Peyer's patch (tissue), 4 donors: ENCODE results near the gene XRRA1. TPM values are rescaled to one million over a fixed set of nuclear protein-coding genes. Genes with fewer than 3 reads are reported as not detected.

Experiments used
- DNase-seq, 3 donors: peaks; one replicate each; pipeline ENCODE4 v3.0.0-alpha.2; 2017 to 2019
- H3K27ac ChIP-seq, 4 donors: fragments of 200-600 bp; sonication (generic); one replicate each; pipeline ENCODE4 v1.5.1; 2016 to 2019
- H3K27me3 ChIP-seq, 2 donors: fragments of 200-600 bp; sonication (generic); one replicate each; pipeline ENCODE4 v1.5.1; 2019
- H3K36me3 ChIP-seq, 3 donors: fragments of 200-600 bp; sonication (generic); one replicate each; pipeline ENCODE4 v1.5.1; 2016 to 2019
- H3K4me1 ChIP-seq, 4 donors: fragments of 200-600 bp; sonication (generic); one replicate each; pipeline ENCODE4 v1.5.1; 2016 to 2019
- H3K4me3 ChIP-seq, 4 donors: fragments of 200-600 bp; sonication (generic); 1 replicate in 3 of 4; 2 replicates in 1 of 4; pipeline ENCODE4 v1.5.1; 2016 to 2019; ENCODE audit warnings: mild to moderate bottlenecking in 1 of 4
- H3K9me3 ChIP-seq, 4 donors: fragments of 200-600 bp; sonication (generic); one replicate each; pipeline ENCODE4 v1.5.1; 2016 to 2019; ENCODE audit warnings: mild to moderate bottlenecking in 1 of 4
- POLR2A ChIP-seq, 2 donors: fragments of 450-650 bp; IDR thresholded peaks; one replicate each; pipeline ENCODE4 v1.5.1; 2017; ENCODE audit warnings: antibody characterized with exemption in 2 of 2, mild to moderate bottlenecking in 2 of 2, moderate library complexity in 2 of 2
- total RNA-seq, 4 donors: library from RNA; depleted of rRNA; stranded (reverse); fragments of >200 nt; gene quantifications; one replicate each; pipeline ENCODE4 v1.1.0, GENCODE V29; 2016
- TF ChIP-seq, protein P1 (sequence below), 6 experiments: fragments of 450-650 bp in 4 of 6; fragments of 200-600 bp in 2 of 6; sonication (generic) in 1 of 6; IDR thresholded peaks; one replicate each; pipeline ENCODE4 v1.5.1; 2017 to 2019; ENCODE audit warnings: antibody characterized with exemption in 6 of 6, mild to moderate bottlenecking in 3 of 6, moderate library complexity in 1 of 6

The XRRA1 gene
- total RNA-seq, 4 donors from 2014 or later: 12.8 to 45.9 (median 26.1) TPM

DNA sequence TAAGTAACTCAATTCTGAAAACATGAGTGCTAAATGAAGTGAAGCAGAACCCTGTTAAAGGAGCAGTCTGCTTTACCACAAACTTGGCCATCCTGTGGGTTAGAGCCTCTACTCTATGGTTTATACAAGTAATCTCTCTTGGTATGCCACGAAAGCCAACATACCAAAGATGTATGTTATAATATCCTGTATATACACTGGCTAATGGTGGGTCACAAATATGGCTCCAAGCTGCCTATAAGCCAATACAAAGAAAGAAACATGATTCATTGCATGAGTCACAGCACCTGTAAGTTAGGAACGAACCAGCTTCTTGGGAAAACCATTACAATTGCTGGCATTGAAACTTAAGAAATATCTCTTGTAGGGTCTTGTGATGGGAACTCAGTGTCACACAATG is 16.1 kb downstream of the XRRA1 start:
- H3K9me3 ChIP-seq: no peaks in the 10 kb centered on the region
- peaks cover 0 to 60% (median 0%) of the 10 kb centered on the region in 3 donors for H3K36me3 ChIP-seq
- no peak overlapping the region for H3K4me3 ChIP-seq
- H3K4me1 ChIP-seq: no peaks in the 10 kb centered on the region
- DNase-seq: no peak
- H3K27me3 ChIP-seq: no peaks in the 10 kb centered on the region
- TF ChIP-seq POLR2A (IDR thresholded peaks at IDR 0.05): no peak
- TF ChIP-seq, protein P1, sequence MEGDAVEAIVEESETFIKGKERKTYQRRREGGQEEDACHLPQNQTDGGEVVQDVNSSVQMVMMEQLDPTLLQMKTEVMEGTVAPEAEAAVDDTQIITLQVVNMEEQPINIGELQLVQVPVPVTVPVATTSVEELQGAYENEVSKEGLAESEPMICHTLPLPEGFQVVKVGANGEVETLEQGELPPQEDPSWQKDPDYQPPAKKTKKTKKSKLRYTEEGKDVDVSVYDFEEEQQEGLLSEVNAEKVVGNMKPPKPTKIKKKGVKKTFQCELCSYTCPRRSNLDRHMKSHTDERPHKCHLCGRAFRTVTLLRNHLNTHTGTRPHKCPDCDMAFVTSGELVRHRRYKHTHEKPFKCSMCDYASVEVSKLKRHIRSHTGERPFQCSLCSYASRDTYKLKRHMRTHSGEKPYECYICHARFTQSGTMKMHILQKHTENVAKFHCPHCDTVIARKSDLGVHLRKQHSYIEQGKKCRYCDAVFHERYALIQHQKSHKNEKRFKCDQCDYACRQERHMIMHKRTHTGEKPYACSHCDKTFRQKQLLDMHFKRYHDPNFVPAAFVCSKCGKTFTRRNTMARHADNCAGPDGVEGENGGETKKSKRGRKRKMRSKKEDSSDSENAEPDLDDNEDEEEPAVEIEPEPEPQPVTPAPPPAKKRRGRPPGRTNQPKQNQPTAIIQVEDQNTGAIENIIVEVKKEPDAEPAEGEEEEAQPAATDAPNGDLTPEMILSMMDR (IDR thresholded peaks at IDR 0.05): no peak
- no peak overlapping the region for H3K27ac ChIP-seq

GRCh38 chr11:74932169-74932568 is 16.7 kb downstream of the XRRA1 start:
- Histone ChIP-seq H3K27ac (no peak overlapping the region), H3K4me3 (no peak overlapping the region), H3K9me3 (no peaks in the 10 kb centered on the region), H3K4me1 (no peaks in the 10 kb centered on the region), H3K27me3 (no peaks in the 10 kb centered on the region), H3K36me3 (peaks cover 0 to 64% (median 0%) of the 10 kb centered on the region in 3 donors)
- TF ChIP-seq POLR2A (IDR thresholded peaks at IDR 0.05): no peak
- TF ChIP-seq, protein P1 (IDR thresholded peaks at IDR 0.05): no peak
- DNase-seq: no peak

- peak in 2 of 3 donors; percentile 81 to 91 for DNase-seq
- Histone ChIP-seq H3K4me1 (no peaks in the 10 kb centered on the region), H3K27ac (no peak overlapping the region), H3K4me3 (no peak overlapping the region), H3K36me3 (peaks cover 0 to 48% (median 0%) of the 10 kb centered on the region in 3 donors), H3K27me3 (no peaks in the 10 kb centered on the region), H3K9me3 (no peaks in the 10 kb centered on the region)
- TF ChIP-seq, protein P1 (IDR thresholded peaks at IDR 0.05): peak; percentile 62 to 88 (median 86)
- no peak for TF ChIP-seq POLR2A (IDR thresholded peaks at IDR 0.05)
Observed at GRCh38 chr11:74929431-74930363, 19.2 kb downstream of the XRRA1 start.

DNA sequence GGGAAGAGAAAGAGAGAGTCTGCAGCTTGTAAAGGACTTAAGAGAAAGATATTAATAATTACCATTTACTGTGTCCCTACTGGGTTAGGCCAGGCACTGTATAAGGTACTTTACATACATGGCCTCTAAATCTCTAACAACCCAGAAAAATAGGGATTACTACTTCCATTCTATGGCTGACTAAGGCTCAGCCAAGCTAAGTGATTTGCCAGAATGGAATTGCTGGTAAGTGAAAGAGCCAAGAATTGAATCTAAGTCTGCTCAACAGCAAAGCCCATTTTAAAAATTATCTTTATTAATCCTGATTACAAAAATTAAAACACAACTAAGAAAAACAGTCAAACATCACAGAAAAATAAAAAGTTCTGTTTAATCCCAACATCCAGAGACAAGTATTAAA is 21.4 kb downstream of the XRRA1 start:
- no peaks in the 10 kb centered on the region for H3K9me3 ChIP-seq
- H3K27ac ChIP-seq: no peak overlapping the region
- no peaks in the 10 kb centered on the region for H3K27me3 ChIP-seq
- H3K36me3 ChIP-seq: peaks cover 0 to 28% (median 0%) of the 10 kb centered on the region in 3 donors
- no peak overlapping the region for H3K4me3 ChIP-seq
- TF ChIP-seq POLR2A (IDR thresholded peaks at IDR 0.05): no peak
- TF ChIP-seq, protein P1 (IDR thresholded peaks at IDR 0.05): no peak
- no peaks in the 10 kb centered on the region for H3K4me1 ChIP-seq
- DNase-seq: no peak

- H3K27ac ChIP-seq: no peak overlapping the region
- no peaks in the 10 kb centered on the region for H3K4me1 ChIP-seq
- peaks cover 0 to 28% (median 0%) of the 10 kb centered on the region in 3 donors for H3K36me3 ChIP-seq
- no peak for DNase-seq
- no peak overlapping the region for H3K4me3 ChIP-seq
- TF ChIP-seq POLR2A (IDR thresholded peaks at IDR 0.05): no peak
- no peaks in the 10 kb centered on the region for H3K27me3 ChIP-seq
- H3K9me3 ChIP-seq: no peaks in the 10 kb centered on the region
Observed at GRCh38 chr11:74926304-74927030, 22.4 kb downstream of the XRRA1 start.

DNA sequence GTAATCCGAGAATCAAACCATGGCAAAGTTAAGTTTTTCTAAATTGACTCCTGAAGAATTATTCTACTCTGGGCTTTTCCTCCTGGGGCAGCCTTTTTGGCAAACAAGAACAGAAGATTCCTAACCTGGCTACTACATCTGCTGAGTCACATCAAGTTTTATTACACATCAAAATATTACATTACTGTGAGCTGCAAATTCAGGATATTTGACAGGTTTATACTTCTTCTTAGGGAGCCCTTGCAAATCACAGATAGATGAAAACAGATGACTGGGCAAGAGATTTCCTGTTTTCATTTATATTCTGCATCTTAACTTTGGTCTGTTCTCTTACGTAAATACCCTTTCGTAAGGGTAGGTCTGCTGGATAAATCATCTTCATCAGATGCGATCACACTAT is 23.6 kb downstream of the XRRA1 start:
- no peak for TF ChIP-seq POLR2A (IDR thresholded peaks at IDR 0.05)
- TF ChIP-seq, protein P1 (IDR thresholded peaks at IDR 0.05): no peak
- H3K4me1 ChIP-seq: no peaks in the 10 kb centered on the region
- no peak overlapping the region for H3K4me3 ChIP-seq
- H3K27ac ChIP-seq: no peak overlapping the region
- no peak for DNase-seq
- no peaks in the 10 kb centered on the region for H3K9me3 ChIP-seq
- no peaks in the 10 kb centered on the region for H3K27me3 ChIP-seq
- H3K36me3 ChIP-seq: peaks cover 0 to 36% (median 0%) of the 10 kb centered on the region in 3 donors
